GM19043 (cell line): ENCODE results near the gene CPSF4.

Source experiments
- ATAC-seq: cut with Tn5 transposase; IDR thresholded peaks from one replicate; pipeline ENCODE4 v1.9.1; 2021; ENCODE audit warnings: low read depth; ENCODE audit not compliant: unreplicated experiment

Gene CPSF4

GRCh38 chr7:99438573-99439480 lies at the start of gene CPSF4, which contains the start of gene PTCD1:
Gene CPSF4 (plus strand): TSS chr7:99438943. CDS start chr7:99439083, 140 bp downstream.
Gene PTCD1 (minus strand): TSS chr7:99438798. CDS start chr7:99435242, 3,556 bp downstream.
- ATAC-seq: peak; percentile 80

- no peak for ATAC-seq
These were observed 49.0 kb upstream of the CPSF4 start for GRCh38 chr7:99389772-99390171.

GRCh38 chr7:99390941-99391602 lies 47.7 kb upstream of the CPSF4 start:
- no peak for ATAC-seq

GRCh38 chr7:99392046-99392445 lies 46.7 kb upstream of the CPSF4 start:
- no peak for ATAC-seq

- no peak for ATAC-seq
These were observed 45.9 kb upstream of the CPSF4 start for GRCh38 chr7:99392659-99393354.

- no peak for ATAC-seq
These were observed 45.2 kb upstream of the CPSF4 start for GRCh38 chr7:99393355-99394187.

GRCh38 chr7:99394188-99394502 lies 44.6 kb upstream of the CPSF4 start:
- no peak for ATAC-seq

- ATAC-seq: no peak
These were observed 43.0 kb upstream of the CPSF4 start for GRCh38 chr7:99395616-99396327.

- no peak for ATAC-seq
These were observed 42.1 kb upstream of the CPSF4 start for GRCh38 chr7:99396418-99397296.

GRCh38 chr7:99397297-99397983 lies 41.3 kb upstream of the CPSF4 start:
- no peak for ATAC-seq

GRCh38 chr7:99398891-99399445 lies 39.8 kb upstream of the CPSF4 start:
- ATAC-seq: no peak

- no peak for ATAC-seq
These were observed 39.1 kb upstream of the CPSF4 start for GRCh38 chr7:99399597-99399996.

- no peak for ATAC-seq
These were observed 35.9 kb upstream of the CPSF4 start for GRCh38 chr7:99402854-99403253.

GRCh38 chr7:99403764-99404163 lies 35.0 kb upstream of the CPSF4 start:
- ATAC-seq: no peak

GRCh38 chr7:99404235-99404976 lies 34.3 kb upstream of the CPSF4 start:
- no peak for ATAC-seq

- ATAC-seq: no peak
These were observed 33.8 kb upstream of the CPSF4 start for GRCh38 chr7:99404977-99405320.

- ATAC-seq: no peak
These were observed 32.2 kb upstream of the CPSF4 start for GRCh38 chr7:99406557-99406956.
